B cell (primary cell): ENCODE data around the gene SAP30L.

Experiments used
- CTCF ChIP-seq: fragments of 200-600 bp; IDR thresholded peaks from one replicate; pipeline ENCODE4 v1.8.0; 2022; ENCODE audit warnings: antibody characterized with exemption, mild to moderate bottlenecking
- EZH2 ChIP-seq: IDR thresholded peaks from 2 replicates; pipeline ENCODE4 v1.6.1; 2012; ENCODE audit warnings: borderline replicate concordance, low read depth, mild to moderate bottlenecking, moderate library complexity, low read length; ENCODE audit not compliant: insufficient read depth, poor library complexity, severe bottlenecking

GRCh38 chr5:154406231-154406630 is 39.6 kb upstream of the SAP30L start:
- no peak for TF ChIP-seq CTCF
- no peak for TF ChIP-seq EZH2
